HK-2 (cell line): ENCODE data around the gene PLEKHM3.

Experiments used
- DNase-seq: peaks from one replicate; pipeline ENCODE4 v3.0.0-alpha.2; 2018; ENCODE audit not compliant: unreplicated experiment

Gene PLEKHM3

DNA sequence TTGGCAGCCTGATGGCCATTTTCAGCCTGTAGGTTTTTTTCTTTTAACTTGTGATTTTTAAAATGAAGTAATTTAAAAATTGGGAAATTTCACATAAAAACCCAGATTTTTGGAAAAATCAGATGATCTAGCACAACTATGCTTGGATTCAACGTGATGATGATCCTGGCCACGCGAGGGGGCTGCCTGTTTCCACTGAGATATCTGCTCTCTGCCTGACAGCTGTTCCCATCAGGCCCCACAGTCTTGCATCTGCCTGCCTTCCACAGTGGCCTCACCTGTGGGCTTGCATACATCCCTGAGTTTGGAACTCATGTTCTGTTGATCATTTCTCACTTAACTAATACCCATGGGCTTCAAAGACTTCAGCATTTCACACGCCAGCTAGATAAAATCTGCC, 163.5 kb downstream of the PLEKHM3 start:
- DNase-seq = no peak

DNA sequence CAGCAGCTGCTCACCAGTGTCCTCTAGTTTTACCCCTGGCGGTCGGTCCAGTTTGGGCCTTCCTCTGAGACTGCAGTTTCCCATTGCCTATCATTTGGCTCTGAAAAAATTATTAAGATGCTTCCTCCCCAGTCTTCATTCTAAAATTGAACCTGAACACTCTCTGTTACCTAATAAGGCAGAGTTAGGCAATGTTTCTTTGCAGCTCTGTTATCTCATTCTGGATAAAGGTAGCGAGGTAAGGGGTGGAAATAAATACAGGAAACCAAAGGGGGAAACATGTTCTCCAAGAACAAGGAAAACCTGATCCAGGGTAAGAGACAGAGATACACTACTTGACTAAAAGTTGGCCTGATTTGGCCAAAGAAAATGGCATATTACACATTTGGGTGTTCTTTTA, 164.6 kb downstream of the PLEKHM3 start:
- no peak for DNase-seq

DNA sequence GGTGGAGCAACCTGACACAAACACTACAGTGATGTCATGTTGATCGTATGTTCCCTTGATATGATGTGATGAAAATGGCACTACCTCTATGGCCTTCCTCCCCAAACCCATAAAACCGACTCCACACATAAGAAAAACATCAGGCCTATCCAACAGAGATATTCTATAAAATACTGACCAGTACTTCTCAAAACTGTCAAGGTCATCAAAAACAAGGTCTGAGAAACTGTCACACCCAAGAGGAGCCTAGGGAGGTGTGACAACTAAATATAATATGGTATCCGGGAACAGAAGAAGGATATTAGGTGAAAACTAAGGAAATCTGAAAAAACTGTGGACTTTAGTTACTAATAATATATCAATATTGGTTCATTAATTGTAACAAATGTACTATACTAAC, 169.7 kb downstream of the PLEKHM3 start:
- DNase-seq = no peak

DNA sequence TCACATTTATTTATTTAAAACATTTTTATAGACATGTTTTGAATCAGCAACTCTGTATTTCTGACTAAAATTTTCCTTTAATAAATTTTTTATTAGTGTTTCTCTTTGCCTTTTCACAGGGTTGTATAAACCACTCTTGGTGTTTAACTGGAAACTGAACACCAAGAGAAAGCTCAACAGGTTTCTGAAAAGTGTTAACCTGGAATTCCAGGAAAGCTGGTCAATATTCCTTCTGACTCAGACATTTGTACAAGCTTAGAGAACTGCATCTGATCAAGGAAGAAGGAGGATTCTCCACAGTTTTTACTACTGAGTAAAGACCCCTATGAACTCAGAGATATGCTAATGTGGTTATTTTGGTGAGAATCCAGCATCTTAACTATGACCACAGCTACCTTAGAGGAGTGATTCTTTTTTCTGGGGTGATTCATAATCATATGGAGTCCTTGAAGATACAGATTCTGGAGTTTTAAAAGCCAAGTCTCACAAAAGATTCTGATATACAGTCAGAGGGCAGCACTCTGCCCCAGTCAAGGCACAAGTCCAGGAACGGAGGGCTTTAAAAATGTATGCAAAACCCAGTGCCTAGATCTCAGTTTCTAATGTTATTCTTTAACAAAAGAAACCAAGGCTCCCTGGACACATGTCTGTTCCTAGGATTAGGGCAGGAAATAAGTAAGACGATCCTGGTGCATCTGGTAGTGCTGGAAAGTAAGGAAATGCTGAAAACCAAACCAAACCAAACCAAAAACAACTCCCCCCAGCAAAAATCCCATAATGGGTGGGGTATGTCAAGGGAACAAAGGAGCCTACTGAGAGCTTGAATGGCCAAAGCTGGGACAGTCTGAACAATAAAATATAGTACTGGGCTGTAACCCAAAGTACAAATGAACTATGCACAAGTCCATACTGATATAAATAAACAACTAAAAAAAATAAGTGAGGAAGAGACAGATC, 170.6 kb downstream of the PLEKHM3 start:
- DNase-seq = no peak

DNA sequence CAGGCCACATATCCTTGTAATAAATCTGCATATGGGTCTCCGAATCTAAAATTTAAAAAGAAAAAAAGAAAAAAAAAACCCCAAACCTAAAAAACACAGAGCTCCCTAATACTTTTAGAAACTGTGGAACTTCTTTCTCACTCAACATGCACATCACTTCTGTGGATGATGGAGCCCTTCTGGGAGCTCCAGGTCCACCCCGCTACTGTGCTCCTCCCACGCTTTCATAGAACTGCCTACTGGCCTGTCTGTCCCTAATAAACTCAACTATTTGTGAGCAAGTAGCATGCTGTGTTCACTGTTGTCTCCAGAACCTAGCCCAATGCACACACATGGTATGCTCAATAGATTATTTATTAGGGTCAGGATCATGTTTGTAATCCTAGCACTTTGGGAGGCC, 172.5 kb downstream of the PLEKHM3 start:
- DNase-seq = no peak

DNA sequence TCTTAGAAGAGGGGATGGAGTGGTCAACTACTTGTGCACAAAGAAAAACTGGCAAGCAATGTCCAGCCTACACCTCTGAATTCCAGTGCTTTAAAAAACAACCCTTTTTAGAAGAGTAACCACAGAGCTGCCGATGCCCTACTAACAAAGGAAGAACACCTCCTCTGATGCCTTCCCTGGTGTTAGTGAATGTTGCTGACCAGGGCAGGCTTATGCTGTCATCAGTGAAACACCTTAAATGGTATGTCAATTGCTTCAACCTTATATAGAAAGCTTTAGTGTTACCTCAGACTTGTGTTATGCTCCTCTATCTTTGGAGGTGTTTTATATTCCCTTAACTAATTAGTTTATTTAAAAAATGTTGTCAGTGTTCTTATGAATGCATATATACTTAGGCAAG, 175.9 kb downstream of the PLEKHM3 start:
- no peak for DNase-seq

DNA sequence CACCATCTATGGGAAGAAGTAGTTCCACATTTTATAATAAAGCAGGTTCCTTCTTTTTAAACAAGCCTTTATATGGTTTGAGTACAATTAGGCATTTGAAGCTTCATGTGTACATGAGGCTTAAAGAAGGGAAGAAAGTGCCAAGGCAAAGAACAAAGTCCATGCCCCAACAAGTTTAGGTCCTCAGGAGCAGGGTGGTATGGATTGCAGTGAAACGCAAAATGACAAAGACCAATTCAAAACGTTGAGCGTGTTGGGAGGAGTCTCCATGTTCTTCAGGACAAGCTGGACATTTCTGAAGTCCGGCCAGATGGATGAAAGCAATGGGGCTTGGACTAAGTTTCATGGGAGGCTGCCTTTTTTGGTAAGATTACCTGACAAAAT, 176.8 kb downstream of the PLEKHM3 start:
- no peak for DNase-seq

DNA sequence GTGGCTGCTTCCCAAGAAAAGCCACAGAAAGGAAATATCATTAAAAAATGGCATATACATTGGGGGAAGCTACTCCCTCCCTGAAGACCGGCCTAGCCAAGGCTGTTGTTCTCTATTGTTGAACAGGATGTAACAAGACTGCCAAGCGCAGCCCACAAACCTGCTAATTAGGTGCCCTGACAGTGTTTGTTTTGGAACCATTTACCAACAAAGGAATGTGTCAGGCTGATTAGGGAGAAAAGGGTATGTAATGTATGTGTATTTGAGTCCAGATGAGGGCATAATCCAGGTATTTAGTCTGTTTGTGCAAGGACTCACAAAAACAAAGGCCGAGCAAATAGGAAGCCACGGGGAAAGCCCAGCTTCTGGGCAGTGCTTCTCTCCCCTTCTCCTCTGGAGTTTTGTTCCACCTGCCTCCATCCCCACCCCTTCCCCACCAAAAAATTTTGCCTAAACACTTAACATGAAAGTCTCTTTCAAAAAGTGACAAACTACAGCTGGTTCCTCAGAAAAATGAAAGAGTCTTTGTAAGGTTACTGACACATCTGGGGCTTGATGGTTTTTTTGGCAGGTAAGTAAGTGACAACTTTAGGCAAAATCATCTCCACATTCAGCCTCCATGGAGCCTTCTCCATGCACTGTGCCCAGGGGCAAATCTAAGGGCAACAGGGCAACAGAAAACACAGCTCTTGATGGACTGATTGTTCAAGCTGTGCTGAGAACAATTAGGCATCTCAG, 177.4 kb downstream of the PLEKHM3 start:
- no peak for DNase-seq

DNA sequence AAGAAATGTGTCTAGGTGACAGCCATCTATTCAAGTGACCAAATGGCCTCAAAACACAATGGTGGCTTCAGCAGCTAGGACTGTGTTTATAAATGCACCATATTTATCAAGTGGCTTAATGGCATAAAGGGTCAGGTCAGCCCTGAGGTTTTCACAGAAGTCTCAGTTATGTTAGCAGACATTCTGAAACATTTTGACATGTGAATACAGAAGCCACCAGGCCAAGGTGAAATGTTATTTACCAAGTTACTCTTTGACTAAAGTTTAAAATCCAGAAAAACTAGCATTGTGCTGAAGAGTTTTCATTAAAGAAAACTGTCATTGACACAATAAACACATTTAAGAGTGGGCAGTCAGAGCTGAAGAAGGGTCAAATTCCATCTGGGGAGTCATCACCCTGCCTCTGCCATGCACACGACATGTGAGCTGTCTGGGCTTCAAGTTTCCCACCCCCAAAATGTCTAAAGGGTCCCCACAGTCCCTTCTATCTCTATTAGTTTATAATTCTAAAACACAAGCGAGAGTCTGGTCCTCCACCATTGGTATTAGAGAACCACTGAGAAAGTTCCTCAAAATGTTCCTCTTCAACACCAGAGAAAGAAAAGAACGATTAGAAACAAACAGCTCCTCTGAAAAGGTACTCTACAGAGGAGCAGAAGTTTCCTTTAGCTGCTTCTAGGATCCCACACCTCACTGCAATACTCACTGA, 178.1 kb downstream of the PLEKHM3 start:
- DNase-seq = no peak

DNA sequence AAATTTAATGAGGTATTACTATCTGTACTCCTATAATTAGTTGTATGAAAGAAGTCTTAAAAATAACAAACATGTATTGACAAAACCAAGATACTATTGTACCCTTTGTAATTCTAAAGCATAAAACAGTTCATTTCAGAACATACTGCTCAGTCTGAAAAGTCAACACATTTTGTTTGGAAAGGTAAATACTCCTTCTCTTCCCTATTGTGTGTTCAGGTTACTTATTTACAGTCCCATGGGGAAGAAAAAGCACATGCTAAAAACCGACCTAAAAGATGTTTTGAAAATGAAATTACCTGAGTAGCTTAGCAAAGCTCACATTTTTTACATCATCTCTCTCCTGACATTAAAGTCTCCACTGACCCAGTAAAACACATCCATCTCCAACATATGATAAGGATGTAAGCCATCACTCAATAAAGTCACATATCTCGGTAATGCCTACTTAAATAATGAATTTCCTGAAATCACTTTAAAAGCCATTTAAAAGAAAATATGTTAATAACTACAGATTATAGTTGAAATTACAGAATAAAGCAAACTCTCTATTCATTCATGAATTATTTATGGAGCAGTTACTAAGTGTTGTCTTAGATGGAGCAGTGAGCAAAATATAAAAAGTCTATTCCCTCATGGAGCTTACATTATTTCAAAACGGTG, 180.0 kb downstream of the PLEKHM3 start:
- DNase-seq = no peak

DNA sequence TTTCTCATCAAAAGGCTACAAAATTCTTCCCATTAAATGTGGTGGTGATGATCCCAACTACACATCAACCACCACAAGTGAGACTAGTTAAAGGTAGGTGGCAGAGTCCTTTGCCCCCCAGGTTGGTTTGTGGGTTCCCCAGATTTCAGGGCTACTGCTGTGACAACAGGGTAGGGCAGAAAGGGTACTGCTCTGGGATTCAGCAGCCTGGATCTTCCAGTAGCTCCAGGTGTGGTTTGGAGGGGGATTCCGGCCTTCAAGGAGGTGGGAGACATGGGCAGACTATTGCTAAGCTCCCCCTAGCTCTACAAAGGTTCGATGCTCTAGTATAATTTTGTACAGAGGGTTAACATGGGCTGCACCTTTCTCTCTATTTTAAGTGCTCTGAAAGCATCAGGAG, 180.7 kb downstream of the PLEKHM3 start:
- no peak for DNase-seq

DNA sequence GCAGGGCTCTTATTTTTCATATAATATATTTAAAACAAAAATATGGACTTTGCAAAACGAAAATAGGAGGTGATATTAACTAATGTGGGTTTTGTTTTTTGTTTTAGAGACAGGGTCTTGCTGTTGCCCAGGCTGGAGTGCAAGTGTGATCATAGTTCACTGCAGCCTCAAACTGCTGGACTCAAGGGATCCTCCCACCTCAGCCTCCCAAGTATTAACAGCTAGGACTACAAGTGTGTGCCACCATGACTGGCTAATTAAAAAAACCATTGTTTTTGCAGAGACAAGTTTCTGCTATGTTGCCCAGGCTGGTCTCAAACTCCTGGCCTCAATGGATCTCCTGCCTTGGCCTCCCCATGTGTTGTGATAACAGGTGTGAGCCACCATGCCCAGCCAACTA, 185.2 kb downstream of the PLEKHM3 start:
- DNase-seq = no peak

DNA sequence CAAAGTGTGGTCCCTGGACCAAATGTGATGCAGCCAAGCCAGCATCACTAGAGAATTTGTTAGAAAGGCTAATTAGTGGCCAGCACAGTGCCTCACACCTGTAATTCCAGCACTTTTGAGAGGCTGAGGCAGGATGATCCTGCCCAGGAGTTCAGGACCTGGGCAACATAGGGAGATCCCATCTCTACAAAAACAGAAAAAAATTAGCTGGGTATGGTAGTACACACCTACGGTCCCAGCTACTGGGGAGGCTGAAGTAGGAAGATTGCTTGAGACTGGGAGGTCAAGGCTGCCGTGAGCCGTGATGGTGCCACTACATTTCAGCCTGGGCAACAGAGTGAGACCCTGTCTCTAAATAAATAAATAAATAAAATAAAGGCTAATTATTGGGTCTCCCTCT, 185.8 kb downstream of the PLEKHM3 start:
- no peak for DNase-seq

DNA sequence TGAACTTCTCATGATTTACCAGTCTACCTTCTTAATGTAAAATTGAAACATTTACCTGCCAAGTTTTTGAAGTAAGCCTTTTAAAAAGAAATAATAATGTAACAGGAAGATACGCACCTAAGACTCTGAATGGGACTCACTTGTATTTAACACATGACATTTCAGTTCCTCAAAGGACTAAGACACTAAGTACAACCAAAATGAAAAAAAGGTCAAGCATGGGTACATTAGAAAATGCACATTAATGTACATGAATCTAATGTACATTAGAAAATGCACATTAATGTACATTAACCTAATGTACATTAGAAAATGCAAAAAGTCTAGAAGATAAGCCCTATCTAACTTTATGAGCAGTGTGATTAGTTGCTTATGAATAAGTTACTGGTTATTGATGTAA, 186.3 kb downstream of the PLEKHM3 start:
- DNase-seq = no peak

DNA sequence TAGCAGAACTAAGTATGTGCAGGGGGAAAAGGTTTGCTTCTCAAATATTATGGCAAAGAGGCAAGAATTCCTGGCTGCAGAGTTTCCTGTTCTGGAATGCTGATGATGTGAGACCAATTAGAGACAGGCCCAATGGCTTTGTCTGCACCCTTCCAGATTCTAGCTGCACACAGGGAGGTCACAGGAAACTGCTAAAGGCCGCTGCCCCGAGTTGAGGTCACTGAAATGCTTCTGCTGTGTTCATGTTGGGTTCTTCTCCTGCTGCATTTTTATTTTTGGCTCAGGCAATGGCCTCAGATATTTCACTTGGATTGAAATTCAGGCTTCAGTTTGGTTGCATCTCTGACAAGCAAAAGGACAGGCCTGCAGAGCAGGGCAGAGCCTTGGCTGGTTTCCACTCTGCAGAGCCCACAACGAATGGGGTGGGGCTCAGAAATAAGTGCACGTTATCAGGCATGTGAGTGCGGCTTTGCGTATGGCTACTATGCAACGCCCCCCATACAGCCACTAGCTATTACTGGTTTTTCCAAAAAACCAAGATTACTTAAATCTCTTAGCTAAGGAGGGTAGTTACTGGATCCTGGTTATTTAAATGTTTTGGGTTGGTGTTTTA, 188.7 kb downstream of the PLEKHM3 start:
- DNase-seq = no peak

DNA sequence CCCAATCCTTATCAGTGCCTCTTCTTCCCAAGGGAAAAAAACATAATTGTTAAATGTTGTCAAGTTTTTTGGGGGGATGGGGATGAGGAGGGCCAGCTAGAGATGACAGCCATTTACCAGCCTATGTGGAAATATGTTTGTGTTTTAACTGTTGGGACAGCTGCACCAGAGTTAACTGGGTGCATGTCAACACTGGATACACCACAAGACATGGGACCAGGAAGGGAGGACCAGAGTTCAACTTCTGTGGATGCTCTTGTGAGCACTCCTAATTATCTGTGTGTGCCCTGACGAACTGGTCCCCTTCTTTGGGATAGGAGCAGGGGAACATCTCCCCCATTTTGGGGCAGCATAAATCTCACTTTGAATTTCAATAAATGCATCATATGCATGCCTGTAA, 189.5 kb downstream of the PLEKHM3 start:
- DNase-seq = no peak

DNA sequence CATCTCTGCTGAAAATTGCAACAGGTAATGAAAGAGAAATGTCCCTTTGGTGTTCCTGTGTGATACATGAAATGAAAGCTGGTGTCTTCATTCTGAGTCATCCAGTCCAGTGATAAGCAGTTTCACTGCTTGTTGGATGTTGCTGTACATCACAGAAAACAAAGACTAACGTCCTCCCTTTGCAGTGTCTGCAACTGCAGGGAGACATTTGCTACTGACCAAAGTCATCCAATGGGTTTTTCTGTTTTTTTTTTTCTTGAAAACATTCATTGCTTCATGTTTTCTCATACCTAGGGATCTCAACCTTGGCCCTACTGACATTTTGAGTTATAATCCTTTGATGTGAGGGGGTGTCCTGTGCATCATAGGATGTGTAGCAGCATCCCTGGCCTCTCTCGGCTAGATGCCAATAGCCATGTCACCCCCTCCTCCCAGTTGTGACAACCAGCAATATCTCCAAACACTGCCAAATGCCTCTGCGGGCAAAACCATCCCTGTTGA, 192.0 kb downstream of the PLEKHM3 start:
- no peak for DNase-seq

DNA sequence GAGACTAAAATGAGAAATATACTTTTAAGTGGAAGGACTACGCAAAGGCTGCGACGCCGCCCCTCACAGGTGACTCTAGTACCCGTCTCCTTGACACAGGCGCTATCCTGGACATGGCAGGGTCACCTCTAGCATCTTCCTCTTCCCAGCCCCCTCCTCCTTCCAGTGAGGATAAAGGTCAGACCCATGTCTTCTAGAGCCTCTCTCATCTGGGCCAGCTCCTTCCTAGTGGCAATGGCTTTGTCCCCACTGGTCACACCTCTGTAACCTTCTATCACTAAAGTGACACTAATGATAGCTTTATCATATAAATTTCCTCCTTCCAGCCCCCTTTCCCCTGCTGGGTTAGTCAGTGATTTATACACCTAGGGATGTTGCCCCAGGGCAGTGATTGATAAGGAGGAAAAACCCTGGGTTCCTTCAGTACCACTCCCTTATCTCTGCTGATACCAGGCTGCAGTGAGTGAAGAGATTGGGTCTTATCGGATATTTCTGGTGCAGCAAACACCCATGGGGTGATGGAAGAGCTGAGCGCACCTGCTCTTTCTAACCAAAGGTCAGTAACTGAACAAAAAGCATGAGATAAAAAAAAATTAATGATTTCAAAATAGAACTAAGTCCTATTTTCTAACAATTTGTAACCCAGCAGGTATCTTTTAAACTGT, 193.6 kb downstream of the PLEKHM3 start:
- DNase-seq = no peak

DNA sequence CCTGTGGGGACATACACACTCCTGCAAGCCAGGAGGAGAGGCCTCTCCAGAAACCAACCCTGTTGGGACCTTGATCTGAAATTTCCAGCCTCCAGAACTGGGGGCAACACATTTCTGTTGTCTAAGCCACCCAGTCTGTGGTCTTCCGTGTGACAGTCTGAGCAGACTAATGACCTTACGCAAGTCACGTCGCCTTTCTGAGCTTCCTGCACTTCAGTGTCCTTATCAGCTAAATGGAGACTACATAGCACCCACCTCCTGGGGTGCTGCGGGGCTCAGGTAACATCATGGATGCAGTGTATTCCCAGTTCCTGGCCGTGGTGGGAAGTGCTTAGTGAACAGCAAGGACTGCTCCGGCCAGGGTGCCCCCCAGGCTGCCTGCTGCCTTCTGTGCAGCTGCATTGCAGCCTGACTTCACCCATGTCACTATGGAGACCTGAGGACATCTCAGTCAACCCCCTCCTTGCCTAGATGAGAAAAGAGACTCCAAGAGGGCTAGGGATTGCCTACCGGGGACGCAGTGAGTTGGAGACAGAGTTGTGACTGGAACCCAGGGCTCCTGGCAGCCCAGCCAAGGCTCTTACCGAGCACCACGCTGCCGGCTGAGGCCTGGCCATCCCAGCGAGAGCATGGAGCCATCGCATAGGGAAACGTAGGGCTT, 194.4 kb downstream of the PLEKHM3 start:
- no peak for DNase-seq

DNA sequence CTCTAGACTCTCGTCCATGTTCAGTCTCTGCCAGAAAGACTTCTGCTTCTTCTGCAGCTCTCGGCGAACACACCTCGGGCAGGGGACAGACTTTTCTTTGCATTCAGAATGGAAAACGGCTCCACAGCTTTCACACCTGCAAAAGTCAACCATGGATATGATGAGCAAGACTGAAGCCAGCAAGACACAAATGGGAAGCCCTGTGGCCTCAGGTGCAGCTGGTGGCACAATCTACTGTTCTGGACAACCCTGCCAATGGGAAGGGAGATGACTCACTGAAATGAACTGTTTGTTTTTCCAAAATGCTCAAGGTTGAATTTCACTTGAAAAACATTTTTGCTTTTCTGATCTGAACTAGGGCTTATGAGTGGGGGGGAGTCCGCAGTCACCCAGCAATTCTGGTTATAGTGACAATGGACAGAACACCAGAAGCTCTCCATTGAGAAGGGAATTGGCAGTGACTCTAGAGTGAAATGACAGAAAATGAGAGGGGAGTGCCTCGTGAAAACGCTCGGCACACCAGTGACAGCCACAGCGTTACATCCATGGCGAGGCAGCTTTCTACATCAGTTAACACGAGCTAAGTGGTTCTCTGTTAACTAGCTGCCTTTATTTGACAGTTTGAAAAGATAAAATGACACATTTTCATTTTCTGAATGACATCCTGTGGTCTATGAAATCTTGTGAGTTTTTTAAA, 196.8 kb downstream of the PLEKHM3 start:
- no peak for DNase-seq
